ENCODE data around the gene XPO4.

DNA sequence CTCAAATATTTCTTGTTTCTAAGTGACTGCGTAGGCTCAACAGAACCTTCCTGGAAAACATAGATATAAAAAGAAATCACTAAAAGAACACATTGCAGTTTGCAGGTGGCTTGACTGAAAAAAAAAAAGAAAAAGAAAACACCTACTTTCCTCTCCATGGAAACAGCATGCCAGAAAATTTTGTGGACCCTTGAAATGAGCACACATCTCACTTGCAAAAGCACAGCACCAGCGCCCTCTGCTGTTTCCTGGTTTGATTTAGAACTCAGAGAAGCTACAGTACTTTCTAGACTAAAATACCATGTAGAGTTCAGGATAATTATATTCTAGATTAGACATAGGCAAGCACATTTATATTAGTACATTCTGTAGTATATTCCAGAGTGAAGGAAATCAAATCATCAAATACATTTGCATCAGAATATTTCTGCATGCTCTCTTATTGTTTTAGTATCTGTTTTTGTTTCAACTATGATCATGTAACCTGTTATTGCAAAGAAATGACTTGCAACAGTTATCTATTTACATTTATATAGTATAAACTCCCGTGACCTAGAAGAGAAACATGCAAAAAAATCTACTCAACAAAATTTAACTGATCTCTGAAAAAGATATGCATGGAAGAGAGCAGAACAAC is 22.3 kb upstream of the XPO4 start:
- TF ChIP-seq, protein P1, sequence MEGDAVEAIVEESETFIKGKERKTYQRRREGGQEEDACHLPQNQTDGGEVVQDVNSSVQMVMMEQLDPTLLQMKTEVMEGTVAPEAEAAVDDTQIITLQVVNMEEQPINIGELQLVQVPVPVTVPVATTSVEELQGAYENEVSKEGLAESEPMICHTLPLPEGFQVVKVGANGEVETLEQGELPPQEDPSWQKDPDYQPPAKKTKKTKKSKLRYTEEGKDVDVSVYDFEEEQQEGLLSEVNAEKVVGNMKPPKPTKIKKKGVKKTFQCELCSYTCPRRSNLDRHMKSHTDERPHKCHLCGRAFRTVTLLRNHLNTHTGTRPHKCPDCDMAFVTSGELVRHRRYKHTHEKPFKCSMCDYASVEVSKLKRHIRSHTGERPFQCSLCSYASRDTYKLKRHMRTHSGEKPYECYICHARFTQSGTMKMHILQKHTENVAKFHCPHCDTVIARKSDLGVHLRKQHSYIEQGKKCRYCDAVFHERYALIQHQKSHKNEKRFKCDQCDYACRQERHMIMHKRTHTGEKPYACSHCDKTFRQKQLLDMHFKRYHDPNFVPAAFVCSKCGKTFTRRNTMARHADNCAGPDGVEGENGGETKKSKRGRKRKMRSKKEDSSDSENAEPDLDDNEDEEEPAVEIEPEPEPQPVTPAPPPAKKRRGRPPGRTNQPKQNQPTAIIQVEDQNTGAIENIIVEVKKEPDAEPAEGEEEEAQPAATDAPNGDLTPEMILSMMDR (IDR thresholded peaks at IDR 0.05; ENCODE audit: low read depth, low read length, poor library complexity, severe bottlenecking): peak; percentile 77
- no peak for TF ChIP-seq EZH2phosphoT487 (IDR thresholded peaks at IDR 0.05; ENCODE audit: borderline replicate concordance, low read length)

Measured in DOHH2 (cell line).